Measurements from ENCODE around the gene SCGB1A1.

Gene SCGB1A1

DNA sequence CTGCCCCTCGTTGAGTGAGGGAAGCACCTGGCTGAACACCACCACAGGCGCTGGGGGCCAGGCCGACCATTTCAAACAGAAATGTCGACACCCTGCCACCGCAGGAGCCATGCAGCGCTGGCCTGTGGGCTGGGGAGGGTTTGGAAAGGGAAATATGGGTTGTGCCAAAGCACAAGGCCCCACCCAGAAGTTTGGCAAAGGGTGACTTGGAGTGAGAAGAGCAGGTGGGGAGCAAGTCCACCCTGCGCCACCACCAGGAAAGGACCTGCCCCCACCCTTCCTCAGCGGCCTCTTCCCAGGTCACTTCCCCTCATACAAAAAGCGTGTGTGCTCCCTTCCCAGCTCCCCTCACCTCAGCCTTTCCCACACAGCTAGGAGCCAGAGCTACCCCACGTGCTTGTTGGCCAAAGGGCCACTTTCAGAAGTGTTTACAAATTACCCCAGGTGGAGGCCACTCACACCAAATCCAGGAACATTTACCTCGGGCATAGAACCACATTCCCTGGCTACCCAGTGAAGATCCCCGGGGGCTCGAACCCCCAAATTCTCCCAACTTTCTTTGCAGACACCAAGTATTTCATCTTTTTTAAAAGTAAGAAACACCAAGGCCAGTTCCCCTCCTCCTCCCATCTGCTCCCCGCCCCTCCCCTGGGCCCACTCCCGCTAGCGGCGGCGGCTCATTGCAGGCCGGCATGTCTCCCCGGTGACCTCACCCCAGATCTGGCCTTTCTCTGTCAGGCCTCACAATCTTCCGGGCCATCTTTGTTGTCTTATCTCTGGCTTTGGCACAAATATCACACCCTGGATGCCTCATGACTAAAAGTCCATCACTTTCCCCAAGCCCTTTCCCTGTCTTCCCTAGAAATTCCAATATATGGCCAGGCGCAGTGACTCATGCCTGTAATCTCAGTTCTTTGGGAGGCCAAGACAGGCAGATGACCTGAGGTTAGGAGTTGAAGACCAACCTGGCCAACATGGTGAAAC lies 20.5 kb upstream of the SCGB1A1 start:
- no peak for DNase-seq

DNA sequence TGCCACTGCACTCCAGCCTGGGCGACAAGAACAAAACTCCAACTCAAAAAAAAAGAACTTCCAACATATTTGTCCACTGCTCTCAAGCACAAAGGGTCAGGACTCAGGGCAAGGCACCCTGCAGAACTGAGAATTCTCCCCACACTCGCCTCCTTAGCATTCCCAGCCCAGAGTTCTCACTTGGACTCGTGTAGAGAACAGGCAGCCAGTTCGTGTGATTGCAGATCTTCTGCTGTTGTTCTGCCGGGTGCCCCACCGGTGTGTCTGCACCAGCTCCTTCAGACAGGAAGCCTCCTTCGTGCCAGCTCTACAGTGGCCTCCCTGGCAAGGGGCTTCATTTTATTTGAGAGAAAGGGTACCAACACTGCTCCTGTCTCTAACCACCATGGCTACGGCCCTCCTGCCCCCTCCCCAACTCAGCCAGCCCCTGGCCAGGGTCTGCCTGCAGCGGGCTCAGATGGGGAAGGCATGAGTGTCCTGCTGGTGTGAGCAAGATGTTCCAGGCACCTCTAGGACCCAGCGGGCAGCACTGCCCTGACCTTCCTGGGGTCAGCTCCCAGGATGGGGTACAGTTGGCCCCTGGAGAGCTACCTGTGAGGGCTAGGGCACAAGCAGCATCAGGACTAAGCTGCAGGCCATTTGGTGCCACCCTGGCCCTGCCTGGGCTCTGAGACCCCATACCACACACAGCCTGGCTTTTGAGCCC lies 19.5 kb upstream of the SCGB1A1 start:
- no peak for DNase-seq

DNA sequence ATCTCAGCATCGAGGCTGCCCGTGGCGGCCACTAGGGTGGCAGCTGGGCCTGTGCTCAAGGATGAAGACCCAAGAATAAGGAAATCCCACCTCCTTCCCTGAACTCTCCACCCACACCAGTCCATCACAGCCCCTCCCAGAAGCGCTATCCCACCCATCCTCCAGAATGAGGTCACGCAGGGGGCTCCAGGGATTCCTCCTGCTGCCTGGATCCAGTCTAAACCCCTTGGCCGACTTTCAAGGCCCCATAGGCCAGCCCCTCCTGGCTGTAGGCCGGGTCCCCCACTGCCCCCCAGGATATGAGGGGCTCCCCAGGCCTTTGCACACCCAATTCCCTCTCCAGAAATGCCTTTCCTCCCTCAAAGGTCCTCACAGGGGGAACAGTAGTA lies 19.0 kb upstream of the SCGB1A1 start:
- no peak for DNase-seq

DNA sequence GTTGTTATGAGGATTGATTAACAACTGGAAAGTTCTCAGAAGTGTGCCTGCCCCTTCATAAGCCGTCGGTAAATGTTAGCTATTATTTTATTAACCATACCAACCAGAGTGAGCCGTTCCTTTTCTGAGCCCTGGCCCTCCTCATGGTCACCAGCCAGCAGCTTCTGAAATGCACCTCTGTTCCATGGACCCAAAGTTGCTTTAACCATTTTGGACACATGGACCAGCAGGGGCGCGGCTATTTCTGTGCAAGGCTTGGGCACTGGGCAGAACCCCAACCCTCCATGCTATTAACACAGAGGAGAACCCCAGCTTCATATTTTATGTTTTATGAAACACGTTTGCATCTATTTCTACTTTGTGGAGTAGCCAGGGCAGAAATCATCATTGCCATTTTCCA lies 18.6 kb upstream of the SCGB1A1 start:
- DNase-seq = no peak

DNA sequence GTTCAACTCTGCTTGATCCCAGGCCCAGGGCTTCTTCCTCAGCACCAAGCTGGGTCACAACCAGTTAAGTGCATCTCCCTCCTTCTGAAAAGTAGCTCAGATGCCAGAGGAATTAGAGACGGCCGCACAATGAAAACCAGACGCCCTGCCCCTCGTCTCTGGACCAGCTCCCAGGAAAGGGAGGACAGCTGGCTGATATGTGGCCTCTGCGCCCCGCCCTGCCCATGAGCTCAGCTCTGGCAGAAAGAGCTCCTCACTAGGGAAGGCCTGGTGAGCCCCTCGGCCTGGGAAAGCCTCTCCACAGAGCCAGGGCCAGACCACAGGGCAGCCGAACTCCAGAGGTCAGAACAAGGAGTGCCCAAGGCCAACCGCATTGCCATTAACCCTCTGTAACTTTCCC lies 18.1 kb upstream of the SCGB1A1 start:
- DNase-seq = no peak

DNA sequence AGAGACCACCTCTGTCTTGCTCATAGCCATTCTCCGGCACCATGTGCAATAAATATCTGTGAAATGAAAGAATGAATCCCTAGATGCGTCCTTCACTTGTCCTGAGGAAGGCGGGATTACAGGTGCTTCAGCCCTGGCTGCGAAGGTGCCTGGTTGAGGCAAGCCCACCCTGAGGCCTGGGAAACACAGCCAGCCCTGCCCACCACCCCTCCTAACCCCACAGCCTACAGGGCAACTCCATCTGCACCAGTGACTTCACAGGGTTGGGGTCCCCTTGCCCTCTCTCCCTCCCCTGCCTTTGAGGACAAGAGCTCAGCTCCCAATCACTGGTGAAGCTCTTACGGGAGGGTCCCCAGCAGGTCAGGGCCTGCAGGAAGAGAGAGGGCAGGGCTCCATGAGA lies 17.5 kb upstream of the SCGB1A1 start:
- no peak for DNase-seq

DNA sequence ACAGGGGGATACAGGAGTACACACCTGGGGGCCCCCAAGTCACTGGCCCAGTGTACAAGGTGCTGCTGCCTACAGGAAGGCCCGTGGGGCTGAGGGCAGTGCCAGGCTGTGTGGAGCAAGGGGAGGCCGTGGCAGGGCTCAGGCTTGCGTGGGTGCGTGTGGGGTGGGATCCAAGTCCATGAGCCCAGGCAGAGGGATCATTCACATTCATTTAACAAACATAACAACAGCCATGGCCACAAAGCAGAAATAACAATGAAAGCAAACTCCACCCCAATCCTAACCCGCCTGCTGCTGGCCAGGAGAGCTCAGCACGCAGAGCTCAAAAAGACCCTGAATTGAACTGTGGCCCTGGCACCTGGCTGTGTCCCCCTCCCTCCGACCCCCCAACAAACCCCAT lies 17.0 kb upstream of the SCGB1A1 start:
- DNase-seq = no peak

DNA sequence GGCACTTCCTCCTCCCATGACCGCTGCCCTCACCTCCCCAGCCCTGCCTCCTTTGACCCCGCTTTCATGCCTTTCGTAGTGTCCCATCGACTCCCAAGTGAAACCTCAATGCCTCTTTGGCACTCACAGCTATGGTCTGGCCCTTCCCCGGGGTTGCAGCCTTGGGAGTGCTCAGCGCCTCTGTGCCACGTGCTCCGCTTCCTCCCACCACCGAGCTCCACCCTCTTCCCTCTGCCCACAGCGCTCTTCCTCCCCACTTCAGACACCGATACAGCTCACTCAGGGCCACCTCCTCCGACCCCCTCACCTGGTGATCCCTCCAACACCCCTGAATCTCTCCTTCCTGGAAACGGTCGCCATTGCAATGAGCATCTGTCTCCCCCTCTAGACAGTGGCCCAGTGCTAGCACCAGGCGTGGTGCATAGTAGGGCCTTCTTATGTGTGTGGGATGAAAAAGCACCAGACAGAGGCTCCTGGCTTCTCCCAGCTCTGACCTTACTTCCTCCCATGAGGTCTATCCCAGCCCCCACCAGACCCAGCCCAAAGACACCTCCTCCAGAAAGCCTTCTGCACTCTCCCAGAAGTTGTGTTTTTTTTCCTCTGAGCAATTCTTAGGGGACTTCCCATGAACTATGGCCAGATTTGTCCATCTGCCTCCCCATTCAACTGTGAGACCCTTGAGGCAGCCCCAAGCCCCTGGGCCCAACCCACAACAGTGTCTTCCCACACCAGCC lies 16.4 kb upstream of the SCGB1A1 start:
- no peak for DNase-seq

DNA sequence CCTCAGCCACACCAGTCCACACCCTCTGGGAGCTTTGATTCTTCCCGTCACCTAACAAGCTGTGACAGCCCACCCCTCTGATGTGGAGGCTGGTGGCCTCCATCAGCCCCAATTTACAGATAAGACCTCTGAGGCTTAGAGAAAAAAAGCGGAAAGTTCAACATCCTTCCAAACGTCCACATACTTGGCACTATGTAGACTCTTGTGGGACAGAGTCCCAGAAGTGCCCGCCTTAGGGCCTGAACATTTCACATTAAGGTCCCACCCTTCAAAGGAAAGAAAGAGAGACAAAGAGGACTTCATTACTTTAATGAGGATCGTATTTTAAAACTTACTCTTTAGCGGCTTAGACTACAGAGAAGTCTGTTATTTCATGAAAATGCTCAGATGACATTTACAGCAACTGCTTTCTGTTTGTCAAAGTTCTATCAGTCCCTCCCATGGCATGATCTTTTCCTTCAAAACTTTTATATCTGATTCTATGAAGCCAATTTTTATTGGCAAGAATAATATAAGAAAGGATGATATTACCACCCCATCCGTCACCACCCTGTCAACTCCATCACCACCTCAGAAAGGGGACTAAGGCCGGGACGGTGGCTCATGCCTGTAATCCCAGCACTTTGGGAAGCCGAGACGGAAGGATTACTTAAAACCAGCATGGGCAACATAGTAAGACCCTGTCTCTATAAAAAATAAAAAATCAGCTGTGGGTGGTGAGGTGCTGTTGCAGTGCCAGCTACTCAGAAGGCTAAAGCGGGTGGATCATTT lies 15.7 kb upstream of the SCGB1A1 start:
- DNase-seq = no peak

DNA sequence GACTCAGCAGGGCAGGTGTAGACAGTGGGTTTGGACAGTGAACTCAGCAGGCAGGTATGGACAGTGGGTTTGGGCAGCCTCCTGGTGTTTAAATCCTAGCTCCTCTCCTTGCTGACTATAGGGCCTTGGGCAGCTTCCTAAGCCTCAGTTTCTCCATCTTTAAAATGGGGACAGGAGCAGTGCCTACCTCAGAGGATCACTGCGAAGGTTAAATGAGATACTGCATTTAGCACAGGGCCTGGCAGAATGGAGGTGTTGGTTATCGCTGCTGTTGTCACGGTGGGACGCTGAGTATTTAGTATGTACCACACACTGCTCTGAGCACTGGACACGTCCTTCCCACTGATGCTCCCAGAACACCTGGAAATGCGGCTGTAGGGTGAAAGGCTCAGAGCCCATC lies 14.4 kb upstream of the SCGB1A1 start:
- DNase-seq = no peak

DNA sequence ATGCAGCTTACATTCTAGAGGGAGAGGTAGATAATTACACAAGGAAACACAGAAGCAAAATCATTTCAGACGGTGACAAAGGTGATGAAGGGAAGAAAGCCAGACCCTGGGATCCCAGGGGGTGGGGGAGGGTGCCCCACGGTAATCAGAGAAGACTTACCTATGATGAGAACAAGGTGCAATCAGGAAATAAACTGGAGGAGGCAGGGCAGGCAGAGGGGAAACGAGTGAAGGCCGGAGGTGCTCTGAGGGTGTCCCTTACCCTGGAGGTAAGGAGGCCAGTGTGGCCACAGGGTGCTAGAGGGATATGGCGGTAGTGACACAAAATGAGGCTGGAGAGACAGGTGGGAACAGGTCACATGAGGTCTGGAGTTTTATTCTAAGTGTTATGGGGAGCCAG lies 13.9 kb upstream of the SCGB1A1 start:
- no peak for DNase-seq

DNA sequence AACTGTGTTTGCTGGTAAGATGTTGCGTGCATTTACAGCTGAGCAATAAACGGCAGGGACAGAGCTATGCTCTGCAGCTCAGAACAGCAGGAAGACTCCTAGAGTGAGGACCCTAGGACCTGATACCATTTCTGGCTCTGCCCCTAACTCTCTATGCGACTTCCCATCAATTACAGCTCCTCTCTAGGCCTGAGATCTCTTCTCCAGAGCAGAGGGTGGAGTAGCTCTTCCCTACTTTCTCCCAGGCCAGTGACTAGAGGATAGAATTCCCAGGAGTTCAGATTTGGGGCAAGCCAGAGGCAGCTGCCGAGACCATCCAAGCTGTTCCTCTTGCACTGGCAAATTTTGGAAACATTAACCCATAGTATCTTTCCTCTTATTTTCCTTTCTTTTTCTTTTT lies 12.8 kb upstream of the SCGB1A1 start:
- no peak for DNase-seq

DNA sequence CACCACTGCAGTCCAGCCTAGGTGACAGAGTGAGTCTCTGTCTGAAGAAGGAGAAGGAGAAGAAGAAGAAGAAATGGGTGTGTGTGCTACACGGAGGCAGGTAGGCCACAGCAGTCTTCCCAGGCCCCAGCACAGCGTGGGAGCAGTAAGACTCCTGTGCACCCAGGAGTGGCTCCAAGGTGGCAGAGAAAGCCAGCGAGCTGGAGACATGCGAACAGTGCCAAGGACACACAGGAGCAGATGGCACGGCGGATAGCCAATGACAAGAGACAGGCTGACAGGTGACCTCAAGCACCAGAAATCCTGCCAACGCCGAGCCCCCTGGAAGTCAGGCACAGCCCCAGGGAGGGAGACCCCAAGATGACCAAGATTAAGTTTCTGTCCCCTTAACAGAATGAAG lies 9.0 kb upstream of the SCGB1A1 start:
- no peak for DNase-seq

DNA sequence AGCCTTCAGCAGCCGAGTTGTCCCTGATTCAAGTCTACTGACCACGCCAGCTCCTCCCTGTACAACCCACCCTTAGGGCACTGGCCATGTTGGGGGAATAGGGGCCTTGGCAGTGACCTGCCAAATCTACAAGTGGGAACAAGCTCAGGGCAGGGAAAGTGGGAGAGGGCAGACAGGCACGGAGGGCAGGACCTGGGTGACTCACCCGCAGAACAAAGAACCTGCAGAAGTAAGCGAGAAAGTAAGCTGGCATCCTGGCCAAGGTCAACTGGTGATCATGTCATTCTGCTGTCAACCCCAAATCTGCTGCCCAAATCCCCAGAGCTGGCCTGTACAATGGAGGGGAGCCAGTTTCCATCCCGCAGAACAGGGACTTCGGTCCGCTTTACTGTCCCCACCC lies 7.9 kb upstream of the SCGB1A1 start:
- DNase-seq = no peak

DNA sequence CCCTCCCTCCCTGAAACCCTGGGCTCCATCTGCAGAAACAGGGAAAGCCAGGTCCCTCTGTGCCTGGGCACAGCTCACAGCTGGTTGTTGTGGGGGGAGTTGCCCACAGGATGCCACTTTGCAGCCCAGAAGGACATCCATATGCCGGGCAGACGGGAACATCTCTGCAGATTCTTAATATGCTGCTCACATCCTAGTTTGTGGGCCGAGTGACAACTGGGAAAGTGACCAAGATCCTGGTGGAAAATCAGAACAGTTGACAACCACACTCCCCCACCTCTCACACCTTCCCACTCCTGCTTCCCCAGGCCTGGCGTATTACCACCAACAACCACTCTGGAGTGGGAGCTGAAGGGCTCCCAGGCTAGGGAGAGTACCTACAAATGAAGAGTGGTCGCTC lies 7.3 kb upstream of the SCGB1A1 start:
- DNase-seq = no peak

DNA sequence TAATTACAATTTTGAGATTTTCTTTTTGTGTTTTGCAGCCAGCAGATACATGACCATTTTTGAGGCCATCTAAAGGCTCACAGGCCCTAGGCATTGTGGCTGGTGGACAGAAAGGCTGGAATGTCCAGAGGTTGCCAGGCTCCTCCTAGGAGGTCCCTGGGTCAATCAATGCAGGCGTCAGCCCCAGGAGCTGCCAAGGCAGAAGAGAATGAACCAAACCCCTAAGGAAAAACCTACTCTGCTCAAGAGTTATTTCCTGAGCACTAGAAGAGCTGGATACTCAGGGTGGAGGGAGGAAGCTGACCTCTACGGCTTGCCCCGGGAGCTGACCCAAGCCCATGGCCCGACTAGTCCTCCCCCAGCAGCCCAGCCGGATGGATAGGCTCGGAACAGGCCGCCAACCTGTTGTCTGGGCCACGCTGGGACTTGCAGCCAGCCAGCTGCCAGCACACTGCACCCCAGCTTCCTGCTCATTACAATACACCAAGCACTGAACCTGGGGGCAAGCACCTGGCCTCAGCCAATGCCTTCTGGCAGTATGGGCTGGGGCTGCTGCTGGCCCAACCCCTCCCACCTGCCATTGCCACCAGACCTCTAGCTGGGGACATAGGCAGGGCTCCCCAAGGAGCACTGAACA lies 5.7 kb upstream of the SCGB1A1 start:
- DNase-seq = no peak

DNA sequence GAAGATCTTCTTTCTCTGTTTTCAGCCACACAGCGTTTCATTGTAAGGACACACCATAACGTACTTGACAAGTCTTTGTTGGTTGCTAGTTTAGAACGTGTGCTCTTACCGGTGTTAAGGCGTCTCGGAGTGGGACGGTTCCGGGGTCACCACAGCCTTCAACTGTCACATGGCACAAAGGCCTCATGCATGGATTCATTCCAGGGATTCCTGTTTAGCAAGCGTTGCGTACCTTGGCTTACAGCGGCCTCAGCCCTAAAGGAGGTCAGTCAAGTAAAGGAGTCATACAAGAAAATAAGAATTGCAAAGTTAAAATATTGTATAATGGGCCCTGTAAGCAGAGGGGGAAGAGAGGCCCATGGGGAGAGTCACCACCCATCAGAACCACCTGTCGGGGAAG lies 2.2 kb upstream of the SCGB1A1 start:
- no peak for DNase-seq

DNA sequence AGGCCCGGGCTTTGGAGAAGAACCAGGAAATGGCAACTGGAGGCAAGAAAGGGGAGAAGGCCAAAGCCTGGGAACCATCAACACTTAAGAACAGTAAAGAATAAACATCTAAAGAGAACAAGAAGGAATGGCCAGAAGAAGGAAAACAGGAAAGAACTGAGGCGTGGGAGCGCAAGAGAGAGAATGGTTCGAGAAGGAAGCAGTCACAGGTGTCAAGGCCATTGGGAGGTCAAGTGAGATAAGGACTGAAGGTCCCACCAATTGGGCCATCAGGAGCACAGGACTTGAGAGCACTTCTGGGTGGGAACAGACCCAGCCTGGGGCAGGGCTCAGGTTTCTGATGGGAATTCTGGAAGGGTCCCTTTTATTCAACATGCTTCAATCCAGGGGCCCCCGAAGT lies 697 bp upstream of the SCGB1A1 start:
- DNase-seq = no peak

DNA sequence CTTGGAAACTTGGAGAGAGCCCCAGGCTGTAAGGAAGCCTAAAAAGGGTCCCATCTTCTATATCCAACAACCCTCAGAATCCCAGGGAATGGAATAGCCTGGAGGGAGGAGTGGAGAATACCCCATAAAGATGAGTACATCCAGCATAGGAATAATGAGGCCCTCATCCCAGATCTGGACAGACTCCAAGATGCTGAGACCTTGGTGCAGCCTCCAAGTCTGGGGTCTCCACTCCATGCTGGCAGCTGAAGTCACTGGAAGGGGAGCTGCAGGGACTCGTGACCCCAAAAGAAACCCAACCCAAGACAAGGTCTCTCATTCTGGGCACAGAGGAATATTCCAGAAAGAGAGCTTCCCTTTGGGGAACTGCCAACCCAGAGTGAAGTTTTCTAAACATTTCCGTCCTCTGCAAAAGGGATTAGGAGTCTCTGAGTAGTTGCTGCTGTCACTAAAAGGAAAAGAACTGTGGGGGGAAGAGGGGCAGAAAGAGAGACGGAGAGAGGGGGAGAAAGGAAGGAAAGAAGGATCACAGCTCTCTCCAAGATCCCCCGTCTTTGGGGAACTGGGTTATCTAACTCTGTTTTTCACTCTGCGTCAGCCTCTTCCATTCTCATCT lies 589 bp downstream of the SCGB1A1 start:
- no peak for DNase-seq

DNA sequence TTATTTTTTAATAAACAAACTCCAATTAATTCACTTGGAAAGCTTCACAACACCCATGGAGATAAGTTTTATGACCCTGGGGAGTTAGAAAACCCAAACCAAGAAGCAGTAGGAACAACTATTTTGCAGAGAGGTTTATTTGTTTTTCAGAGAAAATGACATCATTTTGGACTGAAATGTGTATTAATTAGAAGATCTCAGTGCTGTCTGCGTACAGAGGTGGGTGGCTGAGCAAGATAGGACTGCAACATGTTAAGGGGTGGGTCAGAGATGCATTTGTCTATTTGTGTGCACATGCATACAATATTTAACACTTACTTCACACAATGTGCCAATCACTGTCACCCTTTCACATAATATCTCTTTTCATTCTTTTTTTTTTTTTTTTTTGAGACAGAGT lies 1.1 kb downstream of the SCGB1A1 start:
- no peak for DNase-seq

DNA sequence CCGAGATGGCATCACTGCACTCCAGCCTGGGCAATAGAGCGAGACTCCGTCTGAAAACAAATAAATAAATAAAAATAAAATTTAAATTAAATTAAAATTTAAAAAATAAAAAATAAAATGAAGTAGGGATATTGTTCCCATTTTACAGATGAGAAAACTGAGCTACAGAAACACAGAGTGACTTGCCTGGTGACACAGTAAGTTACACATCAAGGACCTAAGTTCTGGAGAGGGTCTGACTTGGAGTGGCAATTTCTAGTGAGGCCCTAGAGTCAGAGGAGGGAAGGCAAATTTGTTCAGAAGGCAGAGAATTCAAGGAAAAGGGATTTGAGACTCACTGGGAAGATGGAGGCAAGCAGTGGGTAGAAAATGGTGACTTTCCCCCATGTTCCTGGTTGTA lies 2.0 kb downstream of the SCGB1A1 start:
- DNase-seq = no peak

DNA sequence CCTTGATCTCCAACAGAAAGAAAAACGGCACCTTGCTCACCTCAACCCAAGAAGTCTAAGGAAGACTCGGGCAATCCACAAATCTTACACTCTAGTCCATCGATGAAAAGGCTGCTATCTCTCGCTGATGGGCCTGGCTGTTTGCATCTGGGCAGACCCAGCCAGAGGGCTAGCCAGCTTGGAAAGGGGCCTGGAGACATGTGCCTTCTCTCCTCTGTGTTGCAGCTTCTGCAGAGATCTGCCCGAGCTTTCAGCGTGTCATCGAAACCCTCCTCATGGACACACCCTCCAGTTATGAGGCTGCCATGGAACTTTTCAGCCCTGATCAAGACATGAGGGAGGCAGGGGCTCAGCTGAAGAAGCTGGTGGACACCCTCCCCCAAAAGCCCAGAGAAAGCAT lies 3.2 kb downstream of the SCGB1A1 start:
- DNase-seq = no peak
